Adrenal gland (tissue), 5 donors: ENCODE data around the gene FBLN2.

Source experiments
- CTCF ChIP-seq, 6 experiments: fragments of 450-650 bp in 4 of 6; fragments of 200-600 bp in 2 of 6; sonication (generic) in 1 of 6; IDR thresholded peaks; 1 replicate in 5 of 6; 2 replicates in 1 of 6; pipeline versions ENCODE4 v1.5.1 to v1.8.0; 2016 to 2021; ENCODE audit warnings: antibody characterized with exemption in 6 of 6, mild to moderate bottlenecking in 2 of 6, moderate library complexity in 1 of 6
- POLR2A ChIP-seq, 2 donors: fragments of 450-650 bp; IDR thresholded peaks; one replicate each; pipeline ENCODE4 v1.6.1; 2017; ENCODE audit warnings: antibody characterized with exemption in 2 of 2, mild to moderate bottlenecking in 2 of 2, moderate library complexity in 1 of 2
- donor health status: DM: no; HTN: no; CAD: no.

GRCh38 chr3:13526626-13526949 is 22.3 kb upstream of the FBLN2 start:
- no peak for TF ChIP-seq POLR2A (IDR thresholded peaks at IDR 0.05)
- no peak for TF ChIP-seq CTCF (IDR thresholded peaks at IDR 0.05)
